NB4 (cell line): ENCODE results near the gene PHKB.
A peak's percentile ranks its signal among the peaks of the same experiment; 100 is the strongest.

Experiments
- DNase-seq: peaks from one replicate; pipeline ENCODE4 v3.0.0; 2010; ENCODE audit warnings: low read depth
- H3K4me3 ChIP-seq: one replicate; pipeline ENCODE4 v1.5.1; 2011; ENCODE audit warnings: mild to moderate bottlenecking, low read depth, low read length, moderate library complexity
- CTCF ChIP-seq: IDR thresholded peaks from one replicate; pipeline ENCODE4 v1.5.1; 2012; ENCODE audit warnings: low read depth, low read length
- MYC ChIP-seq: IDR thresholded peaks from 2 replicates; pipeline ENCODE4 v1.6.1; 2011; ENCODE audit warnings: low read depth, low read length
- POLR2A ChIP-seq: IDR thresholded peaks from 2 replicates; pipeline ENCODE4 v1.6.1; 2011; ENCODE audit warnings: mild to moderate bottlenecking; ENCODE audit not compliant: insufficient read length; ENCODE audit errors: extremely low read depth
- TF ChIP-seq, protein P1 (sequence below): IDR thresholded peaks from 2 replicates; pipeline ENCODE4 v1.6.1; 2011; ENCODE audit warnings: low read depth, low read length

The PHKB gene

DNA sequence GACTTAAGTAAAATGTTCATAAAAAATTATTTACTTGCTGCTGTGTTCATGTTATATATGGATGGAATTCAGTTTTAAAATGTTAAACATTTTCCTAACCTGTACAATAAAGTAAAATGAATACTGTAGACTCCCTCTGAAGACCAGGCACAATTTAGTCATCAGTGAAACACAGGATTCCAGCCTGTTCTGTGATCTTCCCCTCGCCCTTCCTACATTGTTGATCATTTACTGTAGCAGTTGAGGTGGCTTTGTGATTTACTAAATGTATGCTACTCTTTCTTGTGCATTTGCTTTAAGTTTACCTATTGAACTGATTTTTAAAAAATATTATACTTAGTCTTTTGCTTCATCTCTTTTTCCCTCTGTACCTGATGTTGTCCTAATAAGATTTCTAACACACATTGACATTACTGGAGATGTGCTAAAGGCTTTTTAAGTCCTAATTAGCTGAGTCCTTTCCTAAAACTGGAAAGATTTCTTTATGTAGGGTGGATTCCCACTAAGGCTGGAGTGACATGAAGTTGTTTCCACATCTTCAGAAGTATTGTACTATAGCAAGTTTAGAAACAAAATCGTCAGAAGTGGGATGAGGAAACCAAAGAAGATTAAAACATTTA, 38.1 kb downstream of the PHKB start:
- H3K4me3 ChIP-seq, result no peak overlapping the region
- no peak for TF ChIP-seq POLR2A
- no peak for TF ChIP-seq MYC
- no peak for TF ChIP-seq CTCF
- TF ChIP-seq, protein P1, sequence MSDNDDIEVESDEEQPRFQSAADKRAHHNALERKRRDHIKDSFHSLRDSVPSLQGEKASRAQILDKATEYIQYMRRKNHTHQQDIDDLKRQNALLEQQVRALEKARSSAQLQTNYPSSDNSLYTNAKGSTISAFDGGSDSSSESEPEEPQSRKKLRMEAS, result no peak
- no peak for DNase-seq

DNA sequence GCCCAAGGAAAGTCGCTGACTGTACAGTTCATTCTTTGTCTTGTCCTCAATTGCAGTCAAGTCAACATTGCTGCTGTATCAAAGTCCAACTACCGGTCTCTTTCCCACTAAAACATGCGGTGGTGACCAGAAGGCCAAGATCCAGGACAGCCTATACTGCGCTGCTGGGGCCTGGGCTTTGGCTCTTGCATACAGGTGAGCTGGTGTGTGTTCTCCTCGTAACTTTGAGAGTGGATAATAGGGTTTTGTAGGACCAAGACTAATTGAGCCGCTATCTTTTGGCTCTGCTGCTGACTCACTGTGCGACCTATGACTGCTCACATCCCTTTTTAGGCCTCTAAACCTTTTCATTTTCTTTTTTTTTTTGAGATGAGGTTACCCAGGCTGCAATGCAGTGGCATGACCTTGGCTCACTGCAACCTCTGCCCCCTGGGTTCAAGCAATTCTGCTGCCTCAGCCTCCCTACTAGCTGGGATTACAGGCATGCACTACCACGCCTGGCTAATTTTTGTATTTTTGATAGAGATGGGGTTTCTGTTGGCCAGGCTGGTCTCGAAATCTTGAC, 38.7 kb downstream of the PHKB start:
- TF ChIP-seq MYC (no peak), CTCF (no peak), POLR2A (no peak)
- TF ChIP-seq, protein P1, result no peak
- no peak overlapping the region for H3K4me3 ChIP-seq
- DNase-seq, result no peak

GRCh38 chr16:47503936-47504335, 42.8 kb downstream of the PHKB start:
- H3K4me3 ChIP-seq, result no peak overlapping the region
- DNase-seq, result peak; percentile 35
- TF ChIP-seq POLR2A, result no peak
- no peak for TF ChIP-seq CTCF
- TF ChIP-seq MYC, result no peak
- TF ChIP-seq, protein P1, result no peak

GRCh38 chr16:47504599-47504998, 43.5 kb downstream of the PHKB start:
- DNase-seq, result no peak
- H3K4me3 ChIP-seq, result no peak overlapping the region
- TF ChIP-seq CTCF (no peak), POLR2A (no peak), MYC (no peak)
- TF ChIP-seq, protein P1, result no peak

GRCh38 chr16:47506800-47507199, 45.7 kb downstream of the PHKB start:
- TF ChIP-seq POLR2A, result no peak
- no peak for TF ChIP-seq MYC
- TF ChIP-seq, protein P1, result no peak
- TF ChIP-seq CTCF, result no peak
- no peak for DNase-seq
- no peak overlapping the region for H3K4me3 ChIP-seq
